Measurements from ENCODE around the gene CYP21A2.
"Not testable (repeated sequence)": the region's sequence is repeated elsewhere in the genome, so short reads cannot be mapped to it uniquely, and the experiment has no call there.

Gene CYP21A2

DNA sequence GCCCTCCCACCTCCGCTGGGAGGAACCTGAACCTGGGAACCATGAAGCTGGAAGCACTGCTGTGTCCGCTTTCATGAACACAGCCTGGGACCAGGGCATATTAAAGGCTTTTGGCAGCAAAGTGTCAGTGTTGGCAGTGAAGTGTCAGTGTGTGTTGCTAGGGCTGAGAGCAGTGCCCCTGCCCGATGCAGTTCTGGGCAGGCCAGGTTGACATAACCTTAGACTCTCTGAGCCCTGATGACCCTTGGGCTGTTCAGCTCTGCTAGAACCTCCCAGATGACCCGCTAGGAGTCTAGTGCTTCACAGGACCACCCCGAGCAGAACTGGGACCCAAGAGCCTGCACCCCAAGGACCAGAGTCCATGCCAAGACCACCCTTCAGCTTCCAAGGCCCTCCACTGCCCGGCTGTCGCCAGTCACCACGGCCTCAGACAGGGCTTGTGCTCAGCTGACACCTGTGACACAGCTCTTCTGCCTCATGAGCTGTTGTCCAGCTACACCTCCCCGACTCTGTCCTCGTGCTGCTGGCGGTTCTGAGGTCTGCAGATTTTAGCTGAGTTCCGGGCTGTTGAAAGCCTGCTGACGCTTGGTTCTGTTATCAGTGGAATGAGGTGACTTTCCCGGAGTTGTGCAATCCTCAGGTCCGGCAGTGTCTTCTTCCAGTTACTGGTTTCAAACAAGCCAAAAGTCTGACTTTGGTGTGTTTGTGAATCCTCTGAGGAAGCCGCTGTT, 2.8 kb upstream of the CYP21A2 start:
- DNase-seq (ENCODE audit: low spot score): not testable (repeated sequence)

GRCh38 chr6:32037136-32037535, 1.1 kb upstream of the CYP21A2 start:
- DNase-seq (ENCODE audit: low spot score): not testable (repeated sequence)

GRCh38 chr6:32038878-32039277, 663 bp downstream of the CYP21A2 start:
- DNase-seq (ENCODE audit: low spot score): not testable (repeated sequence)

DNA sequence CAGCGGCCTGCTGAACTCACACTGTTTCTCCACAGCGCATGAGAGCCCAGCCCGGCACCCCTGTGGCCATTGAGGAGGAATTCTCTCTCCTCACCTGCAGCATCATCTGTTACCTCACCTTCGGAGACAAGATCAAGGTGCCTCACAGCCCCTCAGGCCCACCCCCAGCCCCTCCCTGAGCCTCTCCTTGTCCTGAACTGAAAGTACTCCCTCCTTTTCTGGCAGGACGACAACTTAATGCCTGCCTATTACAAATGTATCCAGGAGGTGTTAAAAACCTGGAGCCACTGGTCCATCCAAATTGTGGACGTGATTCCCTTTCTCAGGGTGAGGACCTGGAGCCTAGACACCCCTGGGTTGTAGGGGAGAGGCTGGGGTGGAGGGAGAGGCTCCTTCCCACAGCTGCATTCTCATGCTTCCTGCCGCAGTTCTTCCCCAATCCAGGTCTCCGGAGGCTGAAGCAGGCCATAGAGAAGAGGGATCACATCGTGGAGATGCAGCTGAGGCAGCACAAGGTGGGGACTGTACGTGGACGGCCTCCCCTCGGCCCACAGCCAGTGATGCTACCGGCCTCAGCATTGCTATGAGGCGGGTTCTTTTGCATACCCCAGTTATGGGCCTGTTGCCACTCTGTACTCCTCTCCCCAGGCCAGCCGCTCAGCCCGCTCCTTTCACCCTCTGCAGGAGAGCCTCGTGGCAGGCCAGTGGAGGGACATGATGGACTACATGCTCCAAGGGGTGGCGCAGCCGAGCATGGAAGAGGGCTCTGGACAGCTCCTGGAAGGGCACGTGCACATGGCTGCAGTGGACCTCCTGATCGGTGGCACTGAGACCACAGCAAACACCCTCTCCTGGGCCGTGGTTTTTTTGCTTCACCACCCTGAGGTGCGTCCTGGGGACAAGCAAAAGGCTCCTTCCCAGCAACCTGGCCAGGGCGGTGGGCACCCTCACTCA, 1.4 kb downstream of the CYP21A2 start:
- not testable (repeated sequence) for DNase-seq (ENCODE audit: low spot score)

DNA sequence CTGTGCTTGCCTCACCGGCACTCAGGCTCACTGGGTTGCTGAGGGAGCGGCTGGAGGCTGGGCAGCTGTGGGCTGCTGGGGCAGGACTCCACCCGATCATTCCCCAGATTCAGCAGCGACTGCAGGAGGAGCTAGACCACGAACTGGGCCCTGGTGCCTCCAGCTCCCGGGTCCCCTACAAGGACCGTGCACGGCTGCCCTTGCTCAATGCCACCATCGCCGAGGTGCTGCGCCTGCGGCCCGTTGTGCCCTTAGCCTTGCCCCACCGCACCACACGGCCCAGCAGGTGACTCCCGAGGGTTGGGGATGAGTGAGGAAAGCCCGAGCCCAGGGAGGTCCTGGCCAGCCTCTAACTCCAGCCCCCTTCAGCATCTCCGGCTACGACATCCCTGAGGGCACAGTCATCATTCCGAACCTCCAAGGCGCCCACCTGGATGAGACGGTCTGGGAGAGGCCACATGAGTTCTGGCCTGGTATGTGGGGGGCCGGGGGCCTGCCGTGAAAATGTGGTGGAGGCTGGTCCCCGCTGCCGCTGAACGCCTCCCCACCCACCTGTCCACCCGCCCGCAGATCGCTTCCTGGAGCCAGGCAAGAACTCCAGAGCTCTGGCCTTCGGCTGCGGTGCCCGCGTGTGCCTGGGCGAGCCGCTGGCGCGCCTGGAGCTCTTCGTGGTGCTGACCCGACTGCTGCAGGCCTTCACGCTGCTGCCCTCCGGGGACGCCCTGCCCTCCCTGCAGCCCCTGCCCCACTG, 2.3 kb downstream of the CYP21A2 start:
- DNase-seq (ENCODE audit: low spot score): not testable (repeated sequence)

DNA sequence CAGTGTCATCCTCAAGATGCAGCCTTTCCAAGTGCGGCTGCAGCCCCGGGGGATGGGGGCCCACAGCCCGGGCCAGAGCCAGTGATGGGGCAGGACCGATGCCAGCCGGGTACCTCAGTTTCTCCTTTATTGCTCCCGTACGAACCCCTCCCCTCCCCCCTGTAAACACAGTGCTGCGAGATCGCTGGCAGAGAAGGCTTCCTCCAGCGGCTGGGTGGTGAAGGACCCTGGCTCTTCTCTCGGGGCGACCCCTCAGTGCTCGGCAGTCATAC, 2.8 kb downstream of the CYP21A2 start:
- not testable (repeated sequence) for DNase-seq (ENCODE audit: low spot score)

- DNase-seq (ENCODE audit: low spot score): not testable (repeated sequence)
Observed at GRCh38 chr6:32041385-32041784, 3.2 kb downstream of the CYP21A2 start.

- not testable (repeated sequence) for DNase-seq (ENCODE audit: low spot score)
Observed at GRCh38 chr6:32042276-32042675, 4.1 kb downstream of the CYP21A2 start.

- DNase-seq (ENCODE audit: low spot score): not testable (repeated sequence)
Observed at GRCh38 chr6:32043589-32044380, 5.6 kb downstream of the CYP21A2 start.

DNA sequence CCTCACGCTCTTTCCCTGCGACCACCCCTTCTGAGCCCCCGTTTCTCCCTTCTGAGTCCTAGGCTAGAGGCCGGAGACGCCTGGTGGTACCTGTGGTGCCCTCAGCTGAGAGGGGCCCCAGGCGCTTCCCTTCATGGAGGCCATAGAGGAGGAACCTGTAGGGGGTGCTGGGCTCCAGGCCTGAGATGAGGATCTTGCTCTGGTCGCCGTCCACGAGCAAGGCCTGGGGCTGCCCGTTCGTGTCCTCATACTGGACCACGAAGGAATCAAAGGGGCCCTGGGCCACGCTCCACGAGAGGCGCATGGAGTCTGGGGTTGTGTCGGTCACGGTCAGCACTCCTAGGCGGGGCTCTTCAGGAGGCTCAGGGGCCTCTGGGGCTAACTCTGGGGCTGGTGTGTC, 6.7 kb downstream of the CYP21A2 start:
- not testable (repeated sequence) for DNase-seq (ENCODE audit: low spot score)

DNA sequence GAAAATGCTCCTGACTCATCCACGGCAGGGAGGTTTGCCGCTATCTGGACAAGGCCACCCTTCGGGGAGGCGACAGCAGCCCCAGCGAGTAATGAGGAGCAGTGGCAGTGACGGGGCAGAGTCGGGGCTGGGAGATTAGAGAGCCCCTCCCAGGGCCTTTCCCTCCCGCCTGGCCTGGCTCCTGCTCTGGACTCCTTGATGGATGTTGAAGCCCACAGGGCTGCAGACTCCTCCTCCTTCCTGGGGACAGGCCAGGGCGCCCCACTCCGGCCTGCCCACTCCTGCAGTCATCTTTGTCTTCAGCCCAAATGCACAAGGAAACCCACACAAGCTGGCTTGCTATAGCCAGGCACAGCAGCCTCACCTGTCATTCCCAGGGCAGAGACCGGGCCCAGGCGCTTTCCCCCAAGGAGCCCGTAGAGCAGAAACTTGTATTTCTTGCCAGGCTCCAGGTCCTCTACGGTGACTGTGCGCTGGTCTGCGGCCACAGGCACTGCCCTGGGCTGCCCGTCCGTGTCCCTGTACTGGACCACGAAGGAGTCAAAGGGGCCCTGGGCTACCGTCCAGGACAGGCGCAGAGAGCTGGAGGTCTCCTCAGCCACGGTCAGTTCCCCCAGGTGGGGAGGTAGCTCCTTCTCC, 7.7 kb downstream of the CYP21A2 start:
- no peak for DNase-seq (ENCODE audit: low spot score)

DNA sequence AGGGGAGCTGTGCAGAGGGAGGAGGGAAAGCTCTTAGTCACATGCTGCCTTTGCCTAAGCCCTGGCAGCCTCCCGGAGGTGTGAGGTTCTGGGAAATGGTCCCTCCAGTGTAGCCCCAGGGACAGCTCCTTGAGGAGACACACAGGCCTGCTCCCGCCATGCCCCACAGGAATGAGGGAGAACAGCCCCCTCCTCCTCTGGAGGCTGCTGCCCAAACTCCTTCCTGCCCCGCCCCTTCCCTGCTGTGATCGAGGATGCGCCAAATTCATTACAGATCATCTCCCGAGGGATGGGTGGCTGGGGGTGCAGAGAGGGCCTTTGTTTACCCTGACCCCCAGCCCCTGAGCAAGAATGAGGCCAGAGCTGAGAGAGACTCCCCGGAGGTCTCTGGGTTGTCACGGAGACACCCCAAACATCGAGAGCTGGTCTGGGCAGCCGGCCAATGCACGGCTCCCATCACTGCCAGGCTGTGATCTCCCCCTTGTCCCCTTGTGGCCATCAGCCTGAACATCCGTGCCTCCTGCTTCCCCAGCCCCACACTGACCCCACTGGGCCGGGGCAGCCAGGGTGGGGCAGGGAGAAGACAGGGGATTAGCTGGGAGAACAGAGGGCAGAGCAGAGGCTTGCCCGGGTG, 8.4 kb downstream of the CYP21A2 start:
- DNase-seq (ENCODE audit: low spot score): no peak

GRCh38 chr6:32047084-32047478, 8.9 kb downstream of the CYP21A2 start:
- no peak for DNase-seq (ENCODE audit: low spot score)

GRCh38 chr6:32047539-32047854, 9.3 kb downstream of the CYP21A2 start:
- no peak for DNase-seq (ENCODE audit: low spot score)

DNA sequence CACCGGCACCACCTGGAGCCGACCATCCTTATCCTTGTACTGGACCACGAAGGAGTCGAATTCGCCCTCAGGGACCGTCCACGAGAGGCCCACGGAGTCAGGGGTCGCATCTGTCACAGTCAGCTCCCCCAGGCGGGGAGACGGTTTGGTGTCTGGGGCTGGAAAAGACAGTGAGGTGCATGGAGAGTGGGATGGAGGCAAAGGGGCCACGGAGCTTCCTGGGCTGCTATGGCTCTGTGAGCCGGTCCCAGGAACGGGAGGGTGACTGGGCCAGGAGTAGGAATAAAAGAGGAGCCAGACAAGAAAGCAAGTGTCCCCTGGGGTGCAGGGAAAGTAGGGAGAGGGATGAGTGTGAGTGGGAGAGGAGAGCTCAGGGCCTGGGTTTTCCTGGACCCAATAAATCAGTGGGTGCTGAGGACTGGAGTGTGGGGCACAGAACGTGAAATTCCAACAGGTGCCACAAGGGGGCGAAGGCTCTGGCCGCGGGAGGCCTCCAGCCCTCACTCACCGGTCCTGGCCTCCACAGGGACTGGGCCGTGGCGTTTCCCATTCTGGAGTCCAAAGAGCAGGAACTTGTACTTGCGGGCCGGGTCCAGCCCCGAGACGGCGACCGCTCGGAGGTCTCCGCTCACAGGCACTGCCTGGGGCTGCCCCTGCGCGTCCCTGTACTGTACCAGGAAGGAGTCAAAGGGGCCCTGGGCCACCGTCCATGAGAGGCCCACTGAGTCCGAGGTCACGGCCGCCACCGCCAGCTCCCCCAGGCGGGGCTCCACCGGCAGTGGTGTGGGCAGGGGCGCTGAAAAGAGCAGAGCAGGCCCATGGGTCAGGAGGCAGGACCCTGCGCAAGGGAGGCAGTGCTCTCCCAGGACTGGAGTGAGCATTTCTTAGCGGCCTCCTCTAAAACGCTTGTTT, 9.9 kb downstream of the CYP21A2 start:
- peak; percentile 58 for DNase-seq (ENCODE audit: low spot score)

DNA sequence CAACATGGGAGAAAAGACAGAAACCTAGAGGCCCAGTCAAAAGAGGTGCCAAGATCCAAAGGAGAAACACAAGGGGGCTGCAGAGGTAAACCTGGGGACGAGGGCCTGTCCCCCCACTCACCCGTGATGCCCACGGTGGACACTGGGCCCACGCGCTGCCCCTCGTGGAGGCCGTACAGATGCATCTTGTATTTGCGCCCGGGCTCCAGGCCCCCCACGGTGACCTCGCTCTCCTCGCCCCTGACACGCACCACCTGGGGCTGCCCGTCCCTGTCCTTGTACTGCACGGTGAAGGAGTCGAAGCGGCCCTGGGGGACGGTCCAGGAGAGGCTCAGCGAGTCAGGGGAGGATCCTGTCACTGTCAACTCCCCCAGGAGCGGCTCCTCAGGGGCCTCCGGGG, 10.9 kb downstream of the CYP21A2 start:
- DNase-seq (ENCODE audit: low spot score): not testable (repeated sequence)

GRCh38 chr6:32049736-32050135, 11.5 kb downstream of the CYP21A2 start:
- not testable (repeated sequence) for DNase-seq (ENCODE audit: low spot score)

DNA sequence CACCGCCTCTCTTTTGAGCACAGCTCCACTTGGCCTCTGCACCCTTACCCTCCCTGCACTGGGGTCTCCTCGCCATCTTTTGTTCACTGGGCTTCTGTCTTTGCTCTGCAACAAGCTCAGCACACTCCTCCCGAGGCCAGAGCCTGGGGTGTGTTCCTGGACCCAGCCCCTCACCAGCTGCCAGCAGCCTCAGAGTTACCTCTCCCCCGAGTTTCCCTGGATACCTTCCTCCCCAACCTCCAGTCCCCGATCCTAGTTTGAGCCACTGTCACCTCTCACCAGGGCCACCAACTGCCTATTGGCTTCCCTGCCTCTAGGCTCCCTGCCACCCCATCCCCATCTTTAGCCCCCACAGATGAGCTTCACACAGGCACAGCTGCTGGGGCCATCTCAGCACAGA, 12.3 kb downstream of the CYP21A2 start:
- no peak for DNase-seq (ENCODE audit: low spot score)

- DNase-seq (ENCODE audit: low spot score): not testable (repeated sequence)
Observed at GRCh38 chr6:32052626-32053025, 14.4 kb downstream of the CYP21A2 start.

DNA sequence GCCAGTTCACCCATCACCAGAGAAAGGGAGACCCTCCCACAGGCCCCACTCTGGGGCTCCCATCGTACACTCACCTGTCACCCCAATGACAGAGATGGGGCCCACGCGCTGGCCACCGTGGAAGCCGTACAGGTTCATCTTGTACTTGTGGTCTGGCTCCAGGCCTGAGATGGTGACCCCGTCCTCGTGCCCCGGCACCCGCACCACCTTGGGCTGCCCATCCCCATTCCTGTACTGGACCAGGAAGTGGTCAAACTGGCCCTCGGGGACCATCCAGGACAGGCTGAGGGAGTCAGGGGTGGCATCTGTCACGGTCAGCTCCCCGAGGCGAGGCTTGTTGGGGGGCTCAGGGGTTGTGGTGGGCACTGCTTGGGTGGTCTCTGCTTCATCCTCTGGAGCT, 15.1 kb downstream of the CYP21A2 start:
- DNase-seq (ENCODE audit: low spot score): not testable (repeated sequence)
